HG03064 (cell line): ENCODE data around the gene TEDDM1.
"Not testable (repeated sequence)": the region's sequence is repeated elsewhere in the genome, so short reads cannot be mapped to it uniquely, and the experiment has no call there.

ENCODE experiments used
- ATAC-seq: cut with Tn5 transposase; IDR thresholded peaks from one replicate; pipeline ENCODE4 v1.9.1; 2021; ENCODE audit warnings: low read depth; ENCODE audit not compliant: unreplicated experiment

TEDDM1 gene

GRCh38 chr1:182400567-182400966 lies at the start of gene TEDDM1:
Gene TEDDM1, minus strand, starts transcription at chr1:182400667. Its CDS starts 182 bp downstream, at chr1:182400485.
- ATAC-seq = no peak

GRCh38 chr1:182450087-182450486 lies 49.6 kb upstream of the TEDDM1 start, which contains the start of gene RGSL1:
Gene RGSL1, plus strand, starts transcription at chr1:182450146. Its CDS starts 20 bp downstream, at chr1:182450166.
- no peak for ATAC-seq

GRCh38 chr1:182447660-182448059 lies 47.2 kb upstream of the TEDDM1 start:
- ATAC-seq = no peak

GRCh38 chr1:182447124-182447523 lies 46.7 kb upstream of the TEDDM1 start:
- not testable (repeated sequence) for ATAC-seq

- ATAC-seq = peak; percentile 60
Observed at GRCh38 chr1:182446033-182446669, 45.7 kb upstream of the TEDDM1 start.

GRCh38 chr1:182444497-182444896 lies 44.0 kb upstream of the TEDDM1 start:
- ATAC-seq = no peak

- no peak for ATAC-seq
Observed at GRCh38 chr1:182442333-182442732, 41.9 kb upstream of the TEDDM1 start.

- ATAC-seq = no peak
Observed at GRCh38 chr1:182441719-182442118, 41.3 kb upstream of the TEDDM1 start.

- no peak for ATAC-seq
Observed at GRCh38 chr1:182438326-182438725, 37.9 kb upstream of the TEDDM1 start.

- no peak for ATAC-seq
Observed at GRCh38 chr1:182433580-182433979, 33.1 kb upstream of the TEDDM1 start.

- no peak for ATAC-seq
Observed at GRCh38 chr1:182431278-182431677, 30.8 kb upstream of the TEDDM1 start.

- no peak for ATAC-seq
Observed at GRCh38 chr1:182430263-182431068, 30.0 kb upstream of the TEDDM1 start.

- peak; percentile 38 for ATAC-seq
Observed at GRCh38 chr1:182428043-182428442, 27.6 kb upstream of the TEDDM1 start.

- ATAC-seq = peak; percentile 66
Observed at GRCh38 chr1:182426442-182427430, 26.3 kb upstream of the TEDDM1 start.

- no peak for ATAC-seq
Observed at GRCh38 chr1:182415789-182416188, 15.3 kb upstream of the TEDDM1 start.

GRCh38 chr1:182413969-182414368 lies 13.5 kb upstream of the TEDDM1 start:
- no peak for ATAC-seq

- no peak for ATAC-seq
Observed at GRCh38 chr1:182413486-182413885, 13.0 kb upstream of the TEDDM1 start.

GRCh38 chr1:182410620-182411273 lies 10.3 kb upstream of the TEDDM1 start:
- ATAC-seq = no peak

GRCh38 chr1:182410138-182410537 lies 9.7 kb upstream of the TEDDM1 start:
- no peak for ATAC-seq

GRCh38 chr1:182408435-182409075 lies 8.1 kb upstream of the TEDDM1 start:
- ATAC-seq = no peak
